Measurements from ENCODE around the gene DCAF11. TPM values are rescaled to one million over a fixed set of nuclear protein-coding genes. Genes with fewer than 3 reads are reported as not detected.

Gene DCAF11
- total and polyA plus RNA-seq, 2 of the 13 experiments (the other 11 are each of a cell fraction or from before 2014, with no cell fraction given), result 150 to 257 TPM

GRCh38 chr14:24095271-24096068, 19.1 kb upstream of the DCAF11 start (continued):
- peak; percentile 81 for TF ChIP-seq GMEB1 (CRISPR knock-in tag; IDR thresholded peaks at IDR 0.05; ENCODE audit: borderline replicate concordance)
- no peak for TF ChIP-seq CCDC6 (CRISPR knock-in tag; IDR thresholded peaks at IDR 0.05)
- peak; percentile 94 for TF ChIP-seq ETV6 (CRISPR knock-in tag; conservative IDR thresholded peaks at IDR 0.05)
- TF ChIP-seq ETV5 (CRISPR knock-in tag; IDR thresholded peaks at IDR 0.05; ENCODE audit: borderline replicate concordance), result peak; percentile 65
- peak; percentile 80 for TF ChIP-seq GABPB1 (CRISPR knock-in tag; IDR thresholded peaks at IDR 0.05)
- peak; percentile 99 for TF ChIP-seq ZBTB20 (CRISPR knock-in tag; IDR thresholded peaks at IDR 0.05; ENCODE audit: borderline replicate concordance, low read depth)
- peak; percentile 15; the same call in 1 of the 2 replicates for TF ChIP-seq NFE2L2 (IDR thresholded peaks at IDR 0.05; ENCODE audit: low read length)
- no peak for TF ChIP-seq ZNF432 (CRISPR knock-in tag; IDR thresholded peaks at IDR 0.05; ENCODE audit: borderline replicate concordance)
- peak; percentile 99 for TF ChIP-seq RARG (CRISPR knock-in tag; IDR thresholded peaks at IDR 0.05; ENCODE audit: low read depth)
- peak; percentile 99 for TF ChIP-seq ZNF598 (CRISPR knock-in tag; IDR thresholded peaks at IDR 0.05; ENCODE audit: borderline replicate concordance)
- TF ChIP-seq KMT2A (CRISPR knock-in tag; IDR thresholded peaks at IDR 0.05), result peak; percentile 81
- peak; percentile 67; the same call in 1 of the 2 replicates for TF ChIP-seq ZHX2 (IDR thresholded peaks at IDR 0.05; ENCODE audit: low read depth)
- peak; percentile 51; the same call in 1 of the 2 replicates for TF ChIP-seq ZHX2 (CRISPR knock-in tag; IDR thresholded peaks at IDR 0.05; ENCODE audit: borderline replicate concordance)
- peak; percentile 94; the same call in 1 of the 2 replicates for TF ChIP-seq ZNF225 (CRISPR knock-in tag; IDR thresholded peaks at IDR 0.05)
- TF ChIP-seq PBX3 (CRISPR knock-in tag; IDR thresholded peaks at IDR 0.05; ENCODE audit: borderline replicate concordance), result 0 out of 2 replicates have a peak, but pooled peaks have one; percentile 76
- no peak for TF ChIP-seq CENPT (CRISPR knock-in tag; IDR thresholded peaks at IDR 0.05; ENCODE audit: low read depth)
- peak; percentile 97; the same call in 1 of the 2 replicates for TF ChIP-seq SP140L (CRISPR knock-in tag; IDR thresholded peaks at IDR 0.05; ENCODE audit: borderline replicate concordance)
- TF ChIP-seq ZNF614 (CRISPR knock-in tag; IDR thresholded peaks at IDR 0.05; ENCODE audit: borderline replicate concordance), result peak; percentile 99
- TF ChIP-seq ZNF335 (CRISPR knock-in tag; IDR thresholded peaks at IDR 0.05), result peak; percentile 94
- TF ChIP-seq ZNF746 (CRISPR knock-in tag; IDR thresholded peaks at IDR 0.05), result no peak
- peak; percentile 87 for TF ChIP-seq ELF1 (CRISPR knock-in tag; IDR thresholded peaks at IDR 0.05)
